GM23338 (cell line): ENCODE results near the gene RPS6KA1. TPM values are rescaled to one million over a fixed set of nuclear protein-coding genes. Genes with fewer than 3 reads are reported as not detected.

Experiments
- ATAC-seq: fragments of 200-7000 bp; cut with Tn5 transposase; 3 replicates; pipeline ENCODE4 v1.9.1; 2020
- DNase-seq: peaks from one replicate; pipeline ENCODE4 v3.0.0-alpha.2; 2015; ENCODE audit warnings: low spot score
- H2AFZ ChIP-seq: fragments of 200-600 bp; sonication (generic); 2 replicates; pipeline ENCODE4 v1.8.0; 2016; ENCODE audit warnings: antibody characterized with exemption, mild to moderate bottlenecking, moderate library complexity
- H3F3A ChIP-seq: fragments of 200-600 bp; sonication (generic); replicated peaks from 2 replicates; pipeline ENCODE4 v1.8.0; 2017; ENCODE audit warnings: antibody characterized with exemption, mixed run types, low read depth
- H3K27ac ChIP-seq: fragments of 200-600 bp; sonication (generic); 2 replicates; pipeline ENCODE4 v1.6.1; 2016; ENCODE audit warnings: low read depth
- H3K27me3 ChIP-seq: fragments of 200-600 bp; sonication (generic); 2 replicates; pipeline ENCODE4 v1.8.0; 2016; ENCODE audit warnings: mild to moderate bottlenecking, mixed run types, moderate library complexity; ENCODE audit not compliant: insufficient read depth
- H3K36me3 ChIP-seq: fragments of 200-600 bp; sonication (generic); 2 replicates; pipeline ENCODE4 v1.8.0; 2016; ENCODE audit warnings: mild to moderate bottlenecking; ENCODE audit not compliant: insufficient read depth
- H3K4me1 ChIP-seq: fragments of 200-600 bp; sonication (generic); 2 replicates; pipeline ENCODE4 v1.8.0; 2016; ENCODE audit warnings: mild to moderate bottlenecking, moderate library complexity; ENCODE audit not compliant: insufficient read depth
- H3K4me2 ChIP-seq: fragments of 200-600 bp; sonication (generic); 2 replicates; pipeline ENCODE4 v1.7.1; 2017; ENCODE audit warnings: mixed run types
- H3K4me3 ChIP-seq: fragments of 200-600 bp; sonication (generic); 2 replicates; pipeline ENCODE4 v1.6.1; 2016; ENCODE audit warnings: mixed run types
- H3K79me2 ChIP-seq: fragments of 200-600 bp; sonication (generic); replicated peaks from 2 replicates; pipeline ENCODE4 v1.8.0; 2017; ENCODE audit warnings: mild to moderate bottlenecking; ENCODE audit not compliant: insufficient read depth
- H3K9me2 ChIP-seq: fragments of 200-600 bp; sonication (generic); 2 replicates; pipeline ENCODE4 v1.8.0; 2017; ENCODE audit not compliant: insufficient read depth
- H4K20me1 ChIP-seq: fragments of 200-600 bp; sonication (generic); replicated peaks from 2 replicates; pipeline ENCODE4 v1.8.0; 2017; ENCODE audit warnings: mild to moderate bottlenecking; ENCODE audit not compliant: insufficient read depth
- H3K27ac Mint-ChIP-seq: 2 replicates; pipeline ENCODE4 v1.8.0; 2020; ENCODE audit warnings: inconsistent platforms, mild to moderate bottlenecking, moderate library complexity, mixed read lengths
- H3K27me3 Mint-ChIP-seq: 3 replicates; pipeline ENCODE4 v1.8.0; 2022; ENCODE audit warnings: low read depth, mild to moderate bottlenecking, moderate library complexity, mixed read lengths, inconsistent platforms; ENCODE audit not compliant: insufficient read depth, poor library complexity
- H3K36me3 Mint-ChIP-seq: 3 replicates; pipeline ENCODE4 v1.8.0; 2021; ENCODE audit warnings: low read depth, mild to moderate bottlenecking, inconsistent platforms, moderate library complexity, mixed read lengths
- H3K4me1 Mint-ChIP-seq: 3 replicates; pipeline ENCODE4 v1.8.0; 2020; ENCODE audit warnings: mild to moderate bottlenecking, inconsistent platforms, mixed read lengths
- H3K4me3 Mint-ChIP-seq: 3 replicates; pipeline ENCODE4 v1.8.0; 2021; ENCODE audit warnings: moderate library complexity, mild to moderate bottlenecking, inconsistent platforms, mixed read lengths
- H3K9me3 Mint-ChIP-seq: 3 replicates; pipeline ENCODE4 v1.8.0; 2020; ENCODE audit warnings: moderate library complexity, mild to moderate bottlenecking, inconsistent platforms, mixed read lengths
- CREB1 ChIP-seq: fragments of 250-450 bp; sonication (Bioruptor Pico); IDR thresholded peaks from 2 replicates; pipeline ENCODE4 v1.5.0; 2020; ENCODE audit warnings: low read depth, mild to moderate bottlenecking, moderate library complexity
- EZH2 ChIP-seq: fragments of 200-600 bp; sonication (generic); IDR thresholded peaks from one replicate; pipeline ENCODE4 v1.8.0; 2017; ENCODE audit warnings: antibody characterized with exemption, mild to moderate bottlenecking, low read depth; ENCODE audit not compliant: unreplicated experiment
- EZH2phosphoT487 ChIP-seq: fragments of 200-600 bp; sonication (generic); IDR thresholded peaks from one replicate; pipeline ENCODE4 v1.8.1; 2018; ENCODE audit warnings: antibody characterized with exemption; ENCODE audit not compliant: unreplicated experiment
- JUNB ChIP-seq: IDR thresholded peaks from one replicate; pipeline ENCODE4 v1.6.1; 2016; ENCODE audit warnings: antibody characterized with exemption; ENCODE audit not compliant: unreplicated experiment
- NANOG ChIP-seq: IDR thresholded peaks from 2 replicates; pipeline ENCODE4 v1.6.1; 2016; ENCODE audit warnings: antibody characterized with exemption, borderline replicate concordance
- ZNF331 ChIP-seq: fragments of 250-450 bp; sonication (Bioruptor Pico); IDR thresholded peaks from 2 replicates; pipeline ENCODE4 v1.5.0; 2020; ENCODE audit warnings: low read depth, mild to moderate bottlenecking, moderate library complexity
- polyA plus RNA-seq: library from polyadenylated mRNA; unstranded; fragments of >200 nt; fragmentation: Nextera tagmentation; extraction: Ambion mirVana; gene quantifications from 2 replicates; pipeline ENCODE4 v1.2.1, GENCODE V29; 2016
- total RNA-seq: library from RNA; depleted of rRNA; stranded (reverse); fragments of >200 nt; shearing (Covaris generic); gene quantifications from 2 replicates; pipeline ENCODE4 v1.2.3, GENCODE V29; 2014
- TF ChIP-seq, protein P1 (sequence below), 2 experiments: fragments of 200-600 bp in 1 of 2; sonication (generic) in 1 of 2; conservative IDR thresholded peaks; 2 replicates each; pipeline versions ENCODE4 v1.5.1 to v1.6.1; 2016 to 2017; ENCODE audit warnings: antibody characterized with exemption in 2 of 2, low read depth in 2 of 2, mild to moderate bottlenecking in 2 of 2, moderate library complexity in 1 of 2

RPS6KA1 gene
- total and polyA plus RNA-seq, 2 experiments from 2014 or later, result 28.3 to 68.6 TPM

DNA sequence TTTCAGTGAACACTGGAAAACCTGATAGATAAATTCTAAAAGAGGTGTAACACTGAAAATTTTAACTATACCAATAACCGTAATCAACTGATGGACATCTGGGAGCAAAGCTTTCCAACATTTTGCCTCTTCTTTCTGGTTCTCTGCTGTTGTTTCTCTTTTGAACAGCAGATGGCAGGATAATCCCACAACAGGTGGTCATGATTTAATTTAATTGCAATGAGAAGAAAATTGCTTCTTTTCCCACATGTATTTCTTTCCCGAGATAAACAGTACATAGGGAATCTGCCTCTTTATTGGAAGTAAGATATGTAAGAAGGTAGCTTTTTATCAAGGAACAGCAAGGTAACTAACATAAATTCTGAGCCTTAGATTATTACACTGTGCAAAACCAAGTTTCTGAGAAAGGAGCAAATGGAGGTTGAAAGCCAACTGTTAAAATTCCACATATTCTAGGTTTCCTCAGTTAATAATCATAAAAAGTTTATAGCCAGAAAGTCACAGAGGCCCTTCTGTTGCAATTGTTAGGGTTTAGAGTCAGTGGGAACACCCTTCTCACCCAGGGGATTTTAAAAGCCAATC is 72.9 kb downstream of the RPS6KA1 start:
- H3K36me3 Mint-ChIP-seq, result peaks cover 1% of the 10 kb centered on the region; the same call in 2 of the 3 replicates
- Histone ChIP-seq H3K4me2 (no peak overlapping the region), H2AFZ (no peak overlapping the region)

GRCh38 chr1:26603856-26604255 is 74.3 kb downstream of the RPS6KA1 start:
- H3K4me1 Mint-ChIP-seq, result peaks cover 18% of the 10 kb centered on the region
- no peaks in the 10 kb centered on the region for H3F3A ChIP-seq
- no peaks in the 10 kb centered on the region for H3K36me3 ChIP-seq
- H3K9me2 ChIP-seq, result no peaks in the 10 kb centered on the region
- no peaks in the 10 kb centered on the region for H3K27me3 Mint-ChIP-seq
- H3K4me3 ChIP-seq, result no peak overlapping the region
- no peaks in the 10 kb centered on the region for H3K79me2 ChIP-seq
- no peak overlapping the region for H3K27ac Mint-ChIP-seq
- no peaks in the 10 kb centered on the region for H4K20me1 ChIP-seq
- H2AFZ ChIP-seq, result 0 out of 2 replicates have a peak overlapping the region, but pooled peaks have one; percentile 39
- ATAC-seq (no peak), DNase-seq (no peak)
- no peak overlapping the region for H3K4me3 Mint-ChIP-seq
- TF ChIP-seq EZH2phosphoT487, result no peak
- TF ChIP-seq EZH2, result no peak
- TF ChIP-seq ZNF331, result no peak
- no peak for TF ChIP-seq JUNB
- TF ChIP-seq CREB1 (CRISPR knock-in tag), result no peak
- H3K27ac ChIP-seq, result no peak overlapping the region
- no peaks in the 10 kb centered on the region for H3K36me3 Mint-ChIP-seq
- no peak overlapping the region for H3K4me2 ChIP-seq
- H3K27me3 ChIP-seq, result no peaks in the 10 kb centered on the region
- no peaks in the 10 kb centered on the region for H3K9me3 Mint-ChIP-seq
- H3K4me1 ChIP-seq, result no peaks in the 10 kb centered on the region

More for the DNA sequence above, 72.9 kb downstream of the RPS6KA1 start:
- H3K27ac Mint-ChIP-seq, result no peak overlapping the region
- peaks cover 18% of the 10 kb centered on the region for H3K4me1 Mint-ChIP-seq
- Histone ChIP-seq H3K4me1 (no peaks in the 10 kb centered on the region), H3K79me2 (no peaks in the 10 kb centered on the region), H3K9me2 (no peaks in the 10 kb centered on the region), H3K36me3 (no peaks in the 10 kb centered on the region), H3F3A (no peaks in the 10 kb centered on the region), H4K20me1 (no peaks in the 10 kb centered on the region), H3K27ac (no peak overlapping the region), H3K27me3 (no peaks in the 10 kb centered on the region), H3K4me3 (no peak overlapping the region)
- peak; percentile 72 for DNase-seq
- H3K4me3 Mint-ChIP-seq, result no peak overlapping the region
- H3K9me3 Mint-ChIP-seq, result peaks cover 1% of the 10 kb centered on the region; the same call in 2 of the 3 replicates
- ATAC-seq, result no peak
- peaks cover 4% of the 10 kb centered on the region for H3K27me3 Mint-ChIP-seq
- no peak for TF ChIP-seq NANOG
- TF ChIP-seq, protein P1, sequence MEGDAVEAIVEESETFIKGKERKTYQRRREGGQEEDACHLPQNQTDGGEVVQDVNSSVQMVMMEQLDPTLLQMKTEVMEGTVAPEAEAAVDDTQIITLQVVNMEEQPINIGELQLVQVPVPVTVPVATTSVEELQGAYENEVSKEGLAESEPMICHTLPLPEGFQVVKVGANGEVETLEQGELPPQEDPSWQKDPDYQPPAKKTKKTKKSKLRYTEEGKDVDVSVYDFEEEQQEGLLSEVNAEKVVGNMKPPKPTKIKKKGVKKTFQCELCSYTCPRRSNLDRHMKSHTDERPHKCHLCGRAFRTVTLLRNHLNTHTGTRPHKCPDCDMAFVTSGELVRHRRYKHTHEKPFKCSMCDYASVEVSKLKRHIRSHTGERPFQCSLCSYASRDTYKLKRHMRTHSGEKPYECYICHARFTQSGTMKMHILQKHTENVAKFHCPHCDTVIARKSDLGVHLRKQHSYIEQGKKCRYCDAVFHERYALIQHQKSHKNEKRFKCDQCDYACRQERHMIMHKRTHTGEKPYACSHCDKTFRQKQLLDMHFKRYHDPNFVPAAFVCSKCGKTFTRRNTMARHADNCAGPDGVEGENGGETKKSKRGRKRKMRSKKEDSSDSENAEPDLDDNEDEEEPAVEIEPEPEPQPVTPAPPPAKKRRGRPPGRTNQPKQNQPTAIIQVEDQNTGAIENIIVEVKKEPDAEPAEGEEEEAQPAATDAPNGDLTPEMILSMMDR (conservative IDR thresholded peaks at IDR 0.05; ENCODE audit: low read depth in 2 of 2), result peak; percentile 85 to 94

DNA sequence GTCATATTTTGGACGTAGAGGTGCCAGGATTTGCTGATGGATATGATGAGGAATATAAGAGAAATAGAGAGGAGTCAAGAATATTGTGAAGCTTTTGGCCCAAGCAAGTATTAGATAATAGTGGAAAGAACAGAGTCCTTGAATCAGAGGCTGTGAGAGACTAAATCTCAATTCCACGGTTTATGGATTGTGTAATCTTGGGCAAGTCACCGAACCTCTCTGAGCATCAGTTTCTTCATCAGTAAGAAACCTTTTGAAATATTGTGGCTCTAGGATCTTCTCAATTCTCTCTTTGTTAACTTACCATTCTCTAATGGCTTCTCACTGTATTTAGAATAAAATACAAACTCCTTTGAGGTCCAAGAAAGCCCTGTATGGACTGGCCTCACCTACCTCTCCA is 77.6 kb downstream of the RPS6KA1 start:
- ATAC-seq (no peak), DNase-seq (no peak)
- H3K4me3 Mint-ChIP-seq, result no peak overlapping the region
- H3K4me3 ChIP-seq, result no peak overlapping the region
- no peak overlapping the region for H3K27ac ChIP-seq
- H3K27ac Mint-ChIP-seq, result no peak overlapping the region
- no peaks in the 10 kb centered on the region for H3F3A ChIP-seq
- H3K4me1 ChIP-seq, result peaks cover 8% of the 10 kb centered on the region
- H3K27me3 ChIP-seq, result no peaks in the 10 kb centered on the region
- no peaks in the 10 kb centered on the region for H3K36me3 Mint-ChIP-seq
- H2AFZ ChIP-seq, result no peak overlapping the region
- no peaks in the 10 kb centered on the region for H4K20me1 ChIP-seq
- H3K27me3 Mint-ChIP-seq, result no peaks in the 10 kb centered on the region
- no peaks in the 10 kb centered on the region for H3K9me3 Mint-ChIP-seq
- no peak for TF ChIP-seq NANOG
- no peaks in the 10 kb centered on the region for H3K9me2 ChIP-seq
- H3K36me3 ChIP-seq, result no peaks in the 10 kb centered on the region
- H3K4me2 ChIP-seq, result no peak overlapping the region
- H3K79me2 ChIP-seq, result no peaks in the 10 kb centered on the region
- peaks cover 32% of the 10 kb centered on the region for H3K4me1 Mint-ChIP-seq
